ENCODE data around the gene ZNF675.
"Not testable (repeated sequence)": the region's sequence is repeated elsewhere in the genome, so short reads cannot be mapped to it uniquely, and the experiment has no call there.

DNA sequence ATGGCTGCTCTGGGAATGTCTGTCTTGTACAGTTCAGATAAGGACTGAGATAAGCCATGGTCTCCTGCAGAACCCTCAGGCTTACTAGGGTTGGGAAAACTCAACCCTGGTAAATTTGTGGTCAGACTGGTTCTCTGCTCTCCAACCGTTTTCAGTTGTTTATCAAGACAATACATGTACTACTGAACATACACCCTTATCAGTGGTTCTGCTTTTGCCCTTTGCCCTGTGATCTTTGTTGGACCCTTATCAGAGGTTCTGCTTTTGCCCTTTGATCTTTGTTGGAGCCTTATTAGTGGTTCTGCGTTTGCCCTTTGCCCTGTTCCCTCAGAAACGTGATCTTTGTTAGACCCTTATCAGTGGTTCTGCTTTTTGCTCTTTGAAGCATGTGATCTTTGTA lies 37.2 kb downstream of the ZNF675 start:
- TF ChIP-seq ETV6 (CRISPR knock-in tag; IDR thresholded peaks at IDR 0.05); CTCF (IDR thresholded peaks at IDR 0.05); SP1 (CRISPR knock-in tag; conservative IDR thresholded peaks at IDR 0.05); ZNF138 (CRISPR knock-in tag; conservative IDR thresholded peaks at IDR 0.05): not testable (repeated sequence)
- TF ChIP-seq, protein P1, sequence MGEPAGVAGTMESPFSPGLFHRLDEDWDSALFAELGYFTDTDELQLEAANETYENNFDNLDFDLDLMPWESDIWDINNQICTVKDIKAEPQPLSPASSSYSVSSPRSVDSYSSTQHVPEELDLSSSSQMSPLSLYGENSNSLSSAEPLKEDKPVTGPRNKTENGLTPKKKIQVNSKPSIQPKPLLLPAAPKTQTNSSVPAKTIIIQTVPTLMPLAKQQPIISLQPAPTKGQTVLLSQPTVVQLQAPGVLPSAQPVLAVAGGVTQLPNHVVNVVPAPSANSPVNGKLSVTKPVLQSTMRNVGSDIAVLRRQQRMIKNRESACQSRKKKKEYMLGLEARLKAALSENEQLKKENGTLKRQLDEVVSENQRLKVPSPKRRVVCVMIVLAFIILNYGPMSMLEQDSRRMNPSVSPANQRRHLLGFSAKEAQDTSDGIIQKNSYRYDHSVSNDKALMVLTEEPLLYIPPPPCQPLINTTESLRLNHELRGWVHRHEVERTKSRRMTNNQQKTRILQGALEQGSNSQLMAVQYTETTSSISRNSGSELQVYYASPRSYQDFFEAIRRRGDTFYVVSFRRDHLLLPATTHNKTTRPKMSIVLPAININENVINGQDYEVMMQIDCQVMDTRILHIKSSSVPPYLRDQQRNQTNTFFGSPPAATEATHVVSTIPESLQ (CRISPR knock-in tag; IDR thresholded peaks at IDR 0.05) = not testable (repeated sequence)
